Measurements from ENCODE around the gene PAQR5.

- TF ChIP-seq TAF1 (IDR thresholded peaks at IDR 0.05; ENCODE audit: borderline replicate concordance, low read depth, low read length): no peak
- no peak for TF ChIP-seq POLR2A (IDR thresholded peaks at IDR 0.05; ENCODE audit: low read depth, low read length)
- TF ChIP-seq POLR2AphosphoS5 (IDR thresholded peaks at IDR 0.05; ENCODE audit: low read depth, low read length): no peak
Measured at GRCh38 chr15:69389426-69389825, 90.7 kb downstream of the PAQR5 start.
